ENCODE measurements around the gene MYBPC2.
A peak's percentile ranks its signal among the peaks of the same experiment; 100 is the strongest.

The MYBPC2 gene

GRCh38 chr19:50431343-50432220 is 1.1 kb upstream of the MYBPC2 start (continued):
- TF ChIP-seq ZNF843 (tag by site-specific recombination; IDR thresholded peaks at IDR 0.05) (no peak; the same call in 1 of the 2 replicates), ZNF600 (tag by site-specific recombination; IDR thresholded peaks at IDR 0.05) (peak; percentile 14; the same call in 1 of the 2 replicates), BCL11B (tag by site-specific recombination; IDR thresholded peaks at IDR 0.05; ENCODE audit: low read depth) (no peak), ZNF610 (tag by site-specific recombination; IDR thresholded peaks at IDR 0.05; ENCODE audit: borderline replicate concordance) (no peak), ZNF48 (tag by site-specific recombination; IDR thresholded peaks at IDR 0.05) (no peak), OVOL3 (tag by site-specific recombination; IDR thresholded peaks at IDR 0.05) (no peak), GLIS1 (tag by site-specific recombination; IDR thresholded peaks at IDR 0.05) (no peak), ZNF544 (tag by site-specific recombination; IDR thresholded peaks at IDR 0.05) (no peak), ZNF777 (tag by site-specific recombination; IDR thresholded peaks at IDR 0.05; ENCODE audit: borderline replicate concordance) (peak; percentile 64; the same call in 1 of the 2 replicates), ZNF670 (tag by site-specific recombination; IDR thresholded peaks at IDR 0.05; ENCODE audit: low read depth) (no peak), ZNF114 (tag by site-specific recombination; IDR thresholded peaks at IDR 0.05) (no peak), ZNF211 (tag by site-specific recombination; IDR thresholded peaks at IDR 0.05; ENCODE audit: low read depth) (no peak), ZSCAN30 (tag by site-specific recombination; IDR thresholded peaks at IDR 0.05) (peak; percentile 63; the same call in 1 of the 2 replicates), ZNF426 (tag by site-specific recombination; IDR thresholded peaks at IDR 0.05) (no peak), ZNF76 (tag by site-specific recombination; IDR thresholded peaks at IDR 0.05; ENCODE audit: borderline replicate concordance, low read depth) (no peak), MZF1 (tag by site-specific recombination; IDR thresholded peaks at IDR 0.05; ENCODE audit: borderline replicate concordance) (no peak), ZNF391 (tag by site-specific recombination; IDR thresholded peaks at IDR 0.05; ENCODE audit: borderline replicate concordance, low read depth) (no peak; the same call in 1 of the 2 replicates), SALL2 (tag by site-specific recombination; IDR thresholded peaks at IDR 0.05; ENCODE audit: borderline replicate concordance) (no peak), ZNF350 (tag by site-specific recombination; IDR thresholded peaks at IDR 0.05) (no peak), ZNF266 (tag by site-specific recombination; IDR thresholded peaks at IDR 0.05; ENCODE audit: low read depth) (no peak), ZNF292 (tag by site-specific recombination; IDR thresholded peaks at IDR 0.05; ENCODE audit: borderline replicate concordance, low read depth) (no peak), ZXDB (tag by site-specific recombination; IDR thresholded peaks at IDR 0.05) (peak; percentile 58; the same call in 1 of the 2 replicates), ZNF654 (tag by site-specific recombination; IDR thresholded peaks at IDR 0.05; ENCODE audit: low read depth) (no peak), ZNF2 (tag by site-specific recombination; IDR thresholded peaks at IDR 0.05) (no peak)
- TF ChIP-seq, protein P1, sequence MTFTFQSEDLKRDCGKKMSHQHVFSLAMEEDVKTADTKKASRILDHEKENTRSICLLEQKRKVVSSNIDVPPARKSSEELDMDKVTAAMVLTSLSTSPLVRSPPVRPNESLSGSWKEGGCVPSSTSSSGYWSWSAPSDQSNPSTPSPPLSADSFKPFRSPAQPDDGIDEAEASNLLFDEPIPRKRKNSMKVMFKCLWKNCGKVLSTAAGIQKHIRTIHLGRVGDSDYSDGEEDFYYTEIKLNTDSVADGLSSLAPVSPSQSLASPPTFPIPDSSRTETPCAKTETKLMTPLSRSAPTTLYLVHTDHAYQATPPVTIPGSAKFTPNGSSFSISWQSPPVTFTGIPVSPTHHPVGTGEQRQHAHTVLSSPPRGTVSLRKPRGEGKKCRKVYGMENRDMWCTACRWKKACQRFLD (tag by site-specific recombination; IDR thresholded peaks at IDR 0.05) = no peak
- TF ChIP-seq, protein P2, sequence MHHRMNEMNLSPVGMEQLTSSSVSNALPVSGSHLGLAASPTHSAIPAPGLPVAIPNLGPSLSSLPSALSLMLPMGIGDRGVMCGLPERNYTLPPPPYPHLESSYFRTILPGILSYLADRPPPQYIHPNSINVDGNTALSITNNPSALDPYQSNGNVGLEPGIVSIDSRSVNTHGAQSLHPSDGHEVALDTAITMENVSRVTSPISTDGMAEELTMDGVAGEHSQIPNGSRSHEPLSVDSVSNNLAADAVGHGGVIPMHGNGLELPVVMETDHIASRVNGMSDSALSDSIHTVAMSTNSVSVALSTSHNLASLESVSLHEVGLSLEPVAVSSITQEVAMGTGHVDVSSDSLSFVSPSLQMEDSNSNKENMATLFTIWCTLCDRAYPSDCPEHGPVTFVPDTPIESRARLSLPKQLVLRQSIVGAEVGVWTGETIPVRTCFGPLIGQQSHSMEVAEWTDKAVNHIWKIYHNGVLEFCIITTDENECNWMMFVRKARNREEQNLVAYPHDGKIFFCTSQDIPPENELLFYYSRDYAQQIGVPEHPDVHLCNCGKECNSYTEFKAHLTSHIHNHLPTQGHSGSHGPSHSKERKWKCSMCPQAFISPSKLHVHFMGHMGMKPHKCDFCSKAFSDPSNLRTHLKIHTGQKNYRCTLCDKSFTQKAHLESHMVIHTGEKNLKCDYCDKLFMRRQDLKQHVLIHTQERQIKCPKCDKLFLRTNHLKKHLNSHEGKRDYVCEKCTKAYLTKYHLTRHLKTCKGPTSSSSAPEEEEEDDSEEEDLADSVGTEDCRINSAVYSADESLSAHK (tag by site-specific recombination; IDR thresholded peaks at IDR 0.05) = no peak
- TF ChIP-seq, protein P3, sequence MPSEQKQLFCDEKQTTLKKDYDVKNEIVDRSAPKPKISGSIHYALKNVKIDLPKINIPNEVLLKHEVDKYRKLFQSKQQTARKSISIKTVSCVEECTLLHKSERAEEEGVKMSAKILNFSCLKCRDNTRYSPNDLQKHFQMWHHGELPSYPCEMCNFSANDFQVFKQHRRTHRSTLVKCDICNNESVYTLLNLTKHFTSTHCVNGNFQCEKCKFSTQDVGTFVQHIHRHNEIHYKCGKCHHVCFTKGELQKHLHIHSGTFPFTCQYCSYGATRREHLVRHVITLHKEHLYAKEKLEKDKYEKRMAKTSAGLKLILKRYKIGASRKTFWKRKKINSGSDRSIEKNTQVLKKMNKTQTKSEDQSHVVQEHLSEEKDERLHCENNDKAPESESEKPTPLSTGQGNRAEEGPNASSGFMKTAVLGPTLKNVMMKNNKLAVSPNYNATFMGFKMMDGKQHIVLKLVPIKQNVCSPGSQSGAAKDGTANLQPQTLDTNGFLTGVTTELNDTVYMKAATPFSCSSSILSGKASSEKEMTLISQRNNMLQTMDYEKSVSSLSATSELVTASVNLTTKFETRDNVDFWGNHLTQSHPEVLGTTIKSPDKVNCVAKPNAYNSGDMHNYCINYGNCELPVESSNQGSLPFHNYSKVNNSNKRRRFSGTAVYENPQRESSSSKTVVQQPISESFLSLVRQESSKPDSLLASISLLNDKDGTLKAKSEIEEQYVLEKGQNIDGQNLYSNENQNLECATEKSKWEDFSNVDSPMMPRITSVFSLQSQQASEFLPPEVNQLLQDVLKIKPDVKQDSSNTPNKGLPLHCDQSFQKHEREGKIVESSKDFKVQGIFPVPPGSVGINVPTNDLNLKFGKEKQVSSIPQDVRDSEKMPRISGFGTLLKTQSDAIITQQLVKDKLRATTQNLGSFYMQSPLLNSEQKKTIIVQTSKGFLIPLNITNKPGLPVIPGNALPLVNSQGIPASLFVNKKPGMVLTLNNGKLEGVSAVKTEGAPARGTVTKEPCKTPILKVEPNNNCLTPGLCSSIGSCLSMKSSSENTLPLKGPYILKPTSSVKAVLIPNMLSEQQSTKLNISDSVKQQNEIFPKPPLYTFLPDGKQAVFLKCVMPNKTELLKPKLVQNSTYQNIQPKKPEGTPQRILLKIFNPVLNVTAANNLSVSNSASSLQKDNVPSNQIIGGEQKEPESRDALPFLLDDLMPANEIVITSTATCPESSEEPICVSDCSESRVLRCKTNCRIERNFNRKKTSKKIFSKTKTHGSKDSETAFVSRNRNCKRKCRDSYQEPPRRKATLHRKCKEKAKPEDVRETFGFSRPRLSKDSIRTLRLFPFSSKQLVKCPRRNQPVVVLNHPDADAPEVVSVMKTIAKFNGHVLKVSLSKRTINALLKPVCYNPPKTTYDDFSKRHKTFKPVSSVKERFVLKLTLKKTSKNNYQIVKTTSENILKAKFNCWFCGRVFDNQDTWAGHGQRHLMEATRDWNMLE (tag by site-specific recombination; conservative IDR thresholded peaks at IDR 0.05; ENCODE audit: low read depth) = no peak
- TF ChIP-seq, protein P4, sequence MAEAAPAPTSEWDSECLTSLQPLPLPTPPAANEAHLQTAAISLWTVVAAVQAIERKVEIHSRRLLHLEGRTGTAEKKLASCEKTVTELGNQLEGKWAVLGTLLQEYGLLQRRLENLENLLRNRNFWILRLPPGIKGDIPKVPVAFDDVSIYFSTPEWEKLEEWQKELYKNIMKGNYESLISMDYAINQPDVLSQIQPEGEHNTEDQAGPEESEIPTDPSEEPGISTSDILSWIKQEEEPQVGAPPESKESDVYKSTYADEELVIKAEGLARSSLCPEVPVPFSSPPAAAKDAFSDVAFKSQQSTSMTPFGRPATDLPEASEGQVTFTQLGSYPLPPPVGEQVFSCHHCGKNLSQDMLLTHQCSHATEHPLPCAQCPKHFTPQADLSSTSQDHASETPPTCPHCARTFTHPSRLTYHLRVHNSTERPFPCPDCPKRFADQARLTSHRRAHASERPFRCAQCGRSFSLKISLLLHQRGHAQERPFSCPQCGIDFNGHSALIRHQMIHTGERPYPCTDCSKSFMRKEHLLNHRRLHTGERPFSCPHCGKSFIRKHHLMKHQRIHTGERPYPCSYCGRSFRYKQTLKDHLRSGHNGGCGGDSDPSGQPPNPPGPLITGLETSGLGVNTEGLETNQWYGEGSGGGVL (tag by site-specific recombination; IDR thresholded peaks at IDR 0.05) = no peak; the same call in 1 of the 2 replicates
